GM12872 (cell line): ENCODE measurements around the gene PIEZO2.

Experiments used
- CTCF ChIP-seq: IDR thresholded peaks from 3 replicates; pipeline ENCODE4 v1.5.1; 2011; ENCODE audit warnings: low read depth, mild to moderate bottlenecking, low read length, moderate library complexity; ENCODE audit not compliant: insufficient read depth

The PIEZO2 gene

GRCh38 chr18:10736984-10737383, 412.4 kb downstream of the PIEZO2 start:
- TF ChIP-seq CTCF, result no peak

- TF ChIP-seq CTCF, result no peak
These were observed 416.4 kb downstream of the PIEZO2 start for GRCh38 chr18:10732990-10733389.

DNA sequence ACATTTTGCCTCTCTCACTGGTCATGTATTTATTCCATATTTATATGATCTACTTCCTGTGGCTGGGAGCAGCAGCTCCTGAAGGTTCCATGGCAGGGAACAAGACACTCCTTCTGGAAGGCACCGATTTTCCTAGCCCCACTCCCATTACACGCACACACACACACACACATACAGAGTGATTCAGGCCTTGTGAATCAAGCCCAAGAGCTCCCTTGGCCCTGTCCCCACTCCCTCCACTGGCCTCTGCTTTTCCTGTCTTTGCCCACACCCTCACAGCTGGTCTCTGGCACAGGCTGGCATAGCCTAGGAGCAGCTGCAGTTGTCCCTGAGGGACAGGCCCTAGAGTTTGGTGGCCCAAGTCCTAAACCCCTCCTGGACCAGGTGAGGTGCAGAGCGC, 421.9 kb downstream of the PIEZO2 start:
- no peak for TF ChIP-seq CTCF

- no peak for TF ChIP-seq CTCF
These were observed 422.9 kb downstream of the PIEZO2 start for GRCh38 chr18:10726198-10727068.

DNA sequence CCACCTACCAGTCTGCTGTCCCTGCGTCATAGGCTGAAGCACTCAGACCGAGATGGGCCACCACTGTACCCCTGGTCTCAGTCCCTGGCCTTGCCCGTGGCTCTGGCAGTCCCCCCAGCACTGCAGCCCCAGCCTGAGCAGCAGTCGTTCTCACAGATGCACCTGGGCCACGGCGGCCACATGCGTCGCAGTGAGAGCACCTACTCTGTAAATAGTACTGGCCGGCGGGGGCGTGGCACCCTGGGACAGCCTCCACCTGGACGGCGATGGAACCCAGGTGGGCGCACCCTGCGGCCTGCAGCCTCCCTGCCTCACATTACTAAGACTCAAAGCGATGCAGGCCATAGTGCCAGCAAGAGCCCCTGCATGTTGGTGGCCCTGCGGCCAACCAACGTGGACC, 424.7 kb downstream of the PIEZO2 start:
- no peak for TF ChIP-seq CTCF

DNA sequence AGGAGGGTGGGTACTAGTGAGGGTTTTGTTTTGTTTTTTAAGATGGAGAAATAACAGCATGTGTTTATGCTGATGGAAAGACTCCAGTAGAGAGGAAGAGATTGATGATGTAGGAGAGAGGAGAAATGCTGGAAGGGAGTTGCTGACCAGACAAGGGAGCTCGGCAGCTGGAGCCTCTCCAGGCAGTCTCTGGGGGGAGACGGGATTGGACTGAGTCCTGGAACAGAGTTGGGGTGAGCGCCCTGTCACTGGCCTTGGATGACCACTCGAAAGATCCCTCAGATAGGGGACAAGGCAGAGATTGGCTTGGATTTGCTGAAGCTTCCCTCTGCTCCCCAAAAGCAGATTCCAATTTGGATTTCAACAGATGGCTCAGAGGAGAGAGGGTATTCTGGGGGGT, 425.9 kb downstream of the PIEZO2 start:
- no peak for TF ChIP-seq CTCF

DNA sequence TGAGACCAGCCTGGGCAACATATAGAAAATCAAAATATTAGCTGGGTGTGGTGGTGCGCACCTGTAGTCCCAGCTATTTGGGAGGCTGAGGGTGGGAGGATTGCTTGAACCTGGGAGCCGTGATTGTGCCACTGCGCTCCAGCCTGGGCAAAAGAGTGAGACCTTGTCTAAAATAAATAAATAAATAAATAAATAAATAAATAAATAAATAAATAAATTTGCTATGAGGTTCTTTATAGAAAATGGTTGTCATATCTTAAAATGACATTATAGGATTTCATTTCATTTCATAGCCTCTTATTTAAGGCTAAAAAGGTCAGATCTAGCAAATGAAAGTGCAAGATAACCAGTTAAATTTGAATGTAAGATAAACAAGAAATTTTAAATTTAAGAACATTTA, 430.6 kb downstream of the PIEZO2 start:
- no peak for TF ChIP-seq CTCF

DNA sequence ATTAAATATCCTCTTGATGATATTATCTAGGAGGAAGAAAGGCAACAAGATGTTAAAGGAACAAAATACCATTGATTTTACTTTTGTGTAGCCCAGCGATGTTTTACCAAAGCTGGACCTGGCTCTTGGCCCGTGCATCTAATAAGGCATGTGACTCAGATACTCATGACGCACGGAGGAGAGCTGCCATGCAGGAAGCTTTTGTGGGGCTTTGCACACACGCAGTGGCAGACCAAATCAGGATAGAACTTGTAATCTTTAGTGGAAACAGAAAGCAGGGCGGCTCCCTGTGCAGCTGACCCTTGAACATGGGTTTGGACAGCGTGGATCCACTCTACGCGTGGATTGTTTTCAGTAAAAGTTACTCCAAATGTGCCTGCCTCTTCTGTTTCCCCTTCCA, 433.6 kb downstream of the PIEZO2 start:
- TF ChIP-seq CTCF, result no peak
